ENCODE data around the gene ATAD5.
"Not testable (repeated sequence)": the region's sequence is repeated elsewhere in the genome, so short reads cannot be mapped to it uniquely, and the experiment has no call there.

The ATAD5 gene

DNA sequence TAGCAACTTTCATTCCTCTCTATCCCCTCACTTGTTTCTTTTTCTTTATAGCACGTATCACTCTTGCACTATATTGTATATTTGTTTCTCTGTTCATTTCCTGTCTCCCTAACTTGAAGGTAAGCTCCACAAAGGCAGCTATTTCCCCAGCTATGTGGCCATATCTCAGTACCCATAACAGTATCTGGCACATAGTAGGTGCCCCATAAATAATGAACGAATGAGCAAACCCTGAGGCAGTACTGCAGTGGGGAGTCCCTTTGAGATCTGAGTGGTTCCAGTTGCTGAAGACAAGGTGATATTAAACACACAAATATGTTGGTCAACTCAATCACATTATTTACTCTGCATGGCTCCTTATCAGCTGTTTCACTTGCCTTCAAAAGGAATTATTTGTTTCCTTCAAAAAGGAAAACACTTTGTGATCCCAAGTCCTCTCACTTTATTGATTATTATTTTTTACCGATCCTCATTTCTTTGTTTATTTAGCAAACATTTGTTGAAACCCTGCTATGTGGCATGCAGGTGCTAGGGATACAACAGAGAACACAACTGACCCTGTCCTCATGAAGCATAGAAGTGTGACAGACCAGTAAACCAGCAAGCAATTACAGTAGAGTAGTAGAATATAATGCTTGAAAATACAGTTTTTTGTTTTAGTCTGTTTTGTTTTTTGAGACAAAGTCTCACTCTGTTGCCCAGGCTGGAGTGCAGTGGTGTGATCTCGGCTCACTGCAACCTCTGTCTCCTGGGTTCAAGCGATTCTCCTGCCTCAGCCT lies 84.3 kb downstream of the ATAD5 start:
- DNase-seq (ENCODE audit: low spot score) = no peak

- no peak for DNase-seq (ENCODE audit: low spot score)
Observed at GRCh38 chr17:30917050-30917449, 85.3 kb downstream of the ATAD5 start.

DNA sequence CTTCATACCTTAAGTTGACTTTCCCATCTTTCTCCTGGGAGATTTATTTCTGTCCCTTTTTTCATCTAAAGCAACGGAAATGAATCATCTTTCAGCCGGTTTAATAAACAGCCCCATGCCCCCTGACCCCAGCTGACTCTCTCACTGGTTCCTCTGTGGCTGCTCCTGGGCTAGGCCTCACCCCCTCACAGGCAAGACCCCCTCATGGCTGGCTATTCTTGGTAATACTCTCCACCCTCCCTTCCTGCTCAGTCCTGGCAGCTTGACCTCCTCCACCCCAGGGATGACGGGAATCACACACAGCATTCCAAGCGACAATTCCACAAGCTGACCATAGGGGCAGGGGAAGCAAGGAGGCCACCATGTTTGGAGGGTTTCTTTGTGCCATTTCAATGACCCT lies 88.5 kb downstream of the ATAD5 start:
- no peak for DNase-seq (ENCODE audit: low spot score)

DNA sequence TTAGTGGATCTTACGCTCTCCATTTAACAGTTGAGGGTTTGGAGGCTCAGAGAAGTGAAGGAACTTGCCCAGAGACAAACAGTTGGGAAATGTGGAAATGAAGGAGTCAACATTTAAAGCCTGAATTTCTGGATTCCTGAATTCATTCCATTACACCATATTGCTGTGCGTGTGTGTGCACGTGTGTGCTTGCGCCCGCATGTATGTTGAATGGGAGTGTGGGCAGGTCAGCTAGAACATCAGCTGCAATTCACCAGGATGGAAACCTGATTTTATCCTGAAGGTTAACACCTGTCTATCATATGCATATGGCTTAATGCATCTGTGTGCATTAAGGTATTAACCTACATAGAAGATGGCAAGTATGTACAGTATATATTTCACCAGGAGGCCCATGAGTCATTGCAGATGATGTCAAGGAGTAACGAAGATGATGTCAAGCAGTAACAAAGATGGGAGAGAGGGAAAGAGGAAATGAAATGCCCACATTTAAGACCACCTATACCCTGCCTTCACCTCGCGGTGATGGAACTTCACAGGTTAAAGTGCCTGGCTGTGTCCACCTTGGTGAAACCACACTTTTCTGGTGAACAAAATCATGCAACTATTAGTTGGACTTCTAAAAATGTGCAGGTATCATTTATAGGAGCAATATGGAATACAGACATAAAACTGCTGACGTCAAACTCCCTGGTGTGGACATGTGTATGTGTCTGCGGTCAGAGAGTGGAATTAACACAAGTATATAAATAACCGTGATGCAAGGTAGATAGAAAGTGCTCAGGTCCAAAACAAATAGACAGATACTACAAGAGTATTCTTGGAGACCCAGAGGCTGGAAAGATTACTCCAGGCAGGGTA lies 89.1 kb downstream of the ATAD5 start:
- DNase-seq (ENCODE audit: low spot score) = no peak

- no peak for DNase-seq (ENCODE audit: low spot score)
Observed at GRCh38 chr17:30921544-30922196, 89.9 kb downstream of the ATAD5 start, which contains the start of gene ADAP2. Gene ADAP2 (plus strand): TSS chr17:30921945. CDS start chr17:30922015, 70 bp downstream.

GRCh38 chr17:30922235-30923030 lies 90.7 kb downstream of the ATAD5 start:
- no peak for DNase-seq (ENCODE audit: low spot score)

GRCh38 chr17:30924341-30924740 lies 92.6 kb downstream of the ATAD5 start:
- DNase-seq (ENCODE audit: low spot score) = no peak

GRCh38 chr17:30926516-30926915 lies 94.8 kb downstream of the ATAD5 start:
- no peak for DNase-seq (ENCODE audit: low spot score)

DNA sequence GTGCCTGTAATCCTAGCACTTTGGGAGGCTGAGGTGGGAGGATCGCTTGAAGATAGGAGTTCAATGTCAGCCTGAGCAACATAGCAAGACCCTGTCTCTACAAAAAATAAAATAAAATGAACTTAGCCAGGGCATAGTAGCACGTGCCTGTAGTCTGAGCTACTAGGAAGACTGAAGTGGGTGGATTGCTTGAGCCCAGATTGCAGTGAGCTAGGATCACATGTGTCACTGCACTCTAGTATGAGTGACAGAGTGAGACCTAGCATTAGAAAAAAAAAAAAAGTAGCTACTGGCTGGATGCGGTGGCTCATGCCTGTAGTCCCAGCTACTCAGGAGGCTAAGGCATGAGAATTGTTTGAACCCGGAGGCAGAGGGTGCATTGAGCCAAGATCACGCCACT lies 96.0 kb downstream of the ATAD5 start:
- DNase-seq (ENCODE audit: low spot score) = no peak

DNA sequence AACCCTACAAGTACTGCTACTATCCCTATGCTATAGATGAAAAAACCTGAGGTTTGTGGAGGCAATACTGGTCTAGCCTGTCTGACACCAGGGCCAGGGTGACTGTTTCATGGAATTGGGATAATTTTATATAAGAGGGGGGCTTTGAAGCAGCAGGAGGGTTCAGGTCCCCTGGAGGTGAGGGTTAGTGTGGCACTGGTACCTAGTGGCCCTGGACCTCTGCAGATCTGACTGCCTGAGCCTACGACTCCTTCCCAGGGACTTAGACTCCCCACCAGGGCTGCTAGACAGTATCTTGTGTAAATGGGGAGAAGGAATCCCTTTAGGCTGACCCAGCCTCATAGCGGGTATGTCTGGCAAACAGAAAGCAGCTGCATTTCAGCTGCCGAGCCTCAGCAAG lies 96.8 kb downstream of the ATAD5 start:
- no peak for DNase-seq (ENCODE audit: low spot score)

GRCh38 chr17:30929081-30929633 lies 97.4 kb downstream of the ATAD5 start:
- DNase-seq (ENCODE audit: low spot score) = no peak

DNA sequence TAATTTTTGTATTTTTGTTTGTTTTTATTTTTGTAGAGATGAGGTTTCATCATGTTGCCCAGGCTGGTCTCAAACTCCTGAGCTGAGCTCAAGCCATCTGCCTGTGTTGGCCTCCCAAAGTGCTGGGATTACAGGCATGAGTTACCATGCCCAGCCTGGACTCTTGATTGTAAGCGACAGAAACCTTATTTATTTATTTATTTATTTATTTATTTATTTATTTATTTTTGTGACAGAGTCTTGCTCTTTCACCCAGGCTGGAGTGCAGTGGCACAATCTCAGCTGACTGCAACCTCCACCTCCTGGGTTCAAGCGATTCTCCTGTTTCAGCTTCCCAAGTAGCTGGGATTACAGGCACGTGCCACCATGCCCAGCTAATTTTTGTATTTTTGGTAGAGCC lies 98.1 kb downstream of the ATAD5 start:
- DNase-seq (ENCODE audit: low spot score) = not testable (repeated sequence)

GRCh38 chr17:30930495-30930894 lies 98.7 kb downstream of the ATAD5 start:
- no peak for DNase-seq (ENCODE audit: low spot score)

- not testable (repeated sequence) for DNase-seq (ENCODE audit: low spot score)
Observed at GRCh38 chr17:30931582-30931981, 99.8 kb downstream of the ATAD5 start.

GRCh38 chr17:30933966-30934365 lies 102.2 kb downstream of the ATAD5 start:
- no peak for DNase-seq (ENCODE audit: low spot score)

GRCh38 chr17:30939051-30939689 lies 107.4 kb downstream of the ATAD5 start:
- no peak for DNase-seq (ENCODE audit: low spot score)

- no peak for DNase-seq (ENCODE audit: low spot score)
Observed at GRCh38 chr17:30942308-30943079, 110.7 kb downstream of the ATAD5 start.

All from CD4-positive, alpha-beta T cell treated with Interleukin-2 at 100 ng/mL for 4 hours (primary cell).